ENCODE measurements around the gene HOXA3. TPM values are rescaled to one million over a fixed set of nuclear protein-coding genes. Genes with fewer than 3 reads are reported as not detected.
A peak's percentile ranks its signal among the peaks of the same experiment; 100 is the strongest.

HOXA3 gene
- polyA plus RNA-seq, 1 donor (not counting 4 experiments of a cell fraction or from before 2014, with no cell fraction given), result 0.58 TPM

- H3K9me1 ChIP-seq (ENCODE audit: control insufficient read depth, extremely low read depth, insufficient read depth, low read length), result no peaks in the 10 kb centered on the region
- H2AFZ ChIP-seq (ENCODE audit: control insufficient read depth, low read length), result no peak overlapping the region
- peak overlapping the region; percentile 87 for H3K27ac ChIP-seq (ENCODE audit: control insufficient read depth, insufficient read depth, low read length)
- DNase-seq (ENCODE audit: low read depth, low spot score), result no peak
- H3K9me3 ChIP-seq (ENCODE audit: control insufficient read depth, low read depth, low read length), result no peaks in the 10 kb centered on the region
- peaks cover 53% of the 10 kb centered on the region for H3K79me2 ChIP-seq (ENCODE audit: control insufficient read depth, insufficient read depth, low read length)
- no peak for TF ChIP-seq EZH2 (IDR thresholded peaks at IDR 0.05; ENCODE audit: low read length)
- TF ChIP-seq CTCF (optimal IDR thresholded peaks at IDR 0.05 in 1 of 3, IDR thresholded peaks at IDR 0.05 in 1 of 3, conservative IDR thresholded peaks at IDR 0.05 in 1 of 3; ENCODE audit: extremely low read depth in 1 of 3, insufficient read depth in 2 of 3, low read length in 3 of 3), result no peak
- dilution Hi-C loops (cut with MboI; ENCODE audit: extremely low pct_ligation_motif_present, low sequenced_read_pairs), result no loop called here
- peaks cover 32% of the 10 kb centered on the region for H3K4me1 ChIP-seq (ENCODE audit: control insufficient read depth, extremely low read depth, insufficient read depth, low read length)
- no peak for FAIRE-seq
- peak overlapping the region; percentile 98 for H3K4me2 ChIP-seq (ENCODE audit: control insufficient read depth, extremely low read depth, insufficient read depth, low read depth, low read length)
- peaks cover 0 to 4% of the 10 kb centered on the region in 2 experiments for H3K36me3 ChIP-seq (ENCODE audit: control insufficient read depth in 2 of 2, extremely low read depth in 1 of 2, insufficient read depth in 2 of 2, low read length in 2 of 2)
- H4K20me1 ChIP-seq (ENCODE audit: control insufficient read depth, extremely low read depth, insufficient read depth, low read length), result no peaks in the 10 kb centered on the region
- peak overlapping the region; percentile 78 to 94 (median 84) for H3K4me3 ChIP-seq (ENCODE audit: control insufficient read depth in 2 of 3, extremely low read depth in 1 of 3, insufficient read depth in 2 of 3, low read depth in 1 of 3, low read length in 3 of 3)
- H3K27me3 ChIP-seq (ENCODE audit: control insufficient read depth, extremely low read depth, insufficient read depth, low read length), result peaks cover 6% of the 10 kb centered on the region
- peak overlapping the region; percentile 83 for H3K9ac ChIP-seq (ENCODE audit: control insufficient read depth, extremely low read depth, insufficient read depth, low read length)
Measured at GRCh38 chr7:27172315-27172774, 20.0 kb upstream of the HOXA3 start.

GRCh38 chr7:27171637-27172314 is 19.4 kb upstream of the HOXA3 start:
- dilution Hi-C loops (cut with MboI; ENCODE audit: extremely low pct_ligation_motif_present, low sequenced_read_pairs), result no loop called here
- Histone ChIP-seq H3K9ac (ENCODE audit: control insufficient read depth, extremely low read depth, insufficient read depth, low read length) (peak overlapping the region; percentile 83), H3K4me1 (ENCODE audit: control insufficient read depth, extremely low read depth, insufficient read depth, low read length) (peaks cover 32% of the 10 kb centered on the region), H3K36me3 (ENCODE audit: control insufficient read depth in 2 of 2, extremely low read depth in 1 of 2, insufficient read depth in 2 of 2, low read length in 2 of 2) (peaks cover 0 to 4% of the 10 kb centered on the region in 2 experiments), H2AFZ (ENCODE audit: control insufficient read depth, low read length) (no peak overlapping the region), H3K79me2 (ENCODE audit: control insufficient read depth, insufficient read depth, low read length) (peaks cover 58% of the 10 kb centered on the region), H3K27ac (ENCODE audit: control insufficient read depth, insufficient read depth, low read length) (peak overlapping the region; percentile 87), H3K4me2 (ENCODE audit: control insufficient read depth, extremely low read depth, insufficient read depth, low read depth, low read length) (peak overlapping the region; percentile 98), H3K9me1 (ENCODE audit: control insufficient read depth, extremely low read depth, insufficient read depth, low read length) (no peaks in the 10 kb centered on the region), H3K27me3 (ENCODE audit: control insufficient read depth, extremely low read depth, insufficient read depth, low read length) (peaks cover 6% of the 10 kb centered on the region), H3K9me3 (ENCODE audit: control insufficient read depth, low read depth, low read length) (no peaks in the 10 kb centered on the region), H3K4me3 (ENCODE audit: control insufficient read depth in 2 of 3, extremely low read depth in 1 of 3, insufficient read depth in 2 of 3, low read depth in 1 of 3, low read length in 3 of 3) (peak overlapping the region; percentile 78 to 94 (median 84)), H4K20me1 (ENCODE audit: control insufficient read depth, extremely low read depth, insufficient read depth, low read length) (no peaks in the 10 kb centered on the region)
- TF ChIP-seq EZH2 (IDR thresholded peaks at IDR 0.05; ENCODE audit: low read length) (no peak), CTCF (optimal IDR thresholded peaks at IDR 0.05 in 1 of 3, IDR thresholded peaks at IDR 0.05 in 1 of 3, conservative IDR thresholded peaks at IDR 0.05 in 1 of 3; ENCODE audit: extremely low read depth in 1 of 3, insufficient read depth in 2 of 3, low read length in 3 of 3) (no peak)
- DNase-seq (ENCODE audit: low read depth, low spot score) (no peak), FAIRE-seq (peak; percentile 63)

Measured in keratinocyte (primary cell).